Subcutaneous abdominal adipose tissue (tissue), 5 donors: Measurements from ENCODE around the gene CNIH2.
"Not testable (repeated sequence)": the region's sequence is repeated elsewhere in the genome, so short reads cannot be mapped to it uniquely, and the experiment has no call there.

Experiments used
- H3K27ac ChIP-seq: one replicate; pipeline ENCODE4 v1.7.0; 2013; ENCODE audit warnings: low read depth, mild to moderate bottlenecking, inconsistent platforms, low read length, moderate library complexity
- H3K27me3 ChIP-seq, 5 donors: one replicate each; pipeline ENCODE4 v1.7.0; 2013; ENCODE audit warnings: low read length in 5 of 5, inconsistent platforms in 1 of 5; ENCODE audit not compliant: control insufficient read depth in 5 of 5, insufficient read depth in 4 of 5
- H3K36me3 ChIP-seq, 5 donors: one replicate each; pipeline ENCODE4 v1.7.0; 2013; ENCODE audit warnings: low read length in 5 of 5; ENCODE audit not compliant: control insufficient read depth in 5 of 5, insufficient read depth in 5 of 5
- H3K4me1 ChIP-seq, 5 donors: one replicate each; pipeline ENCODE4 v1.7.0; 2013; ENCODE audit warnings: low read length in 5 of 5, mild to moderate bottlenecking in 3 of 5, moderate library complexity in 1 of 5; ENCODE audit not compliant: control insufficient read depth in 5 of 5, insufficient read depth in 5 of 5
- H3K4me3 ChIP-seq, 5 donors: one replicate each; pipeline ENCODE4 v1.7.0; 2013; ENCODE audit warnings: low read length in 5 of 5, low read depth in 1 of 5
- H3K9ac ChIP-seq, 5 donors: one replicate each; pipeline ENCODE4 v1.7.0; 2013; ENCODE audit warnings: low read length in 5 of 5, mild to moderate bottlenecking in 4 of 5, moderate library complexity in 3 of 5
- H3K9me3 ChIP-seq, 5 donors: one replicate each; pipeline ENCODE4 v1.7.0; 2013; ENCODE audit warnings: low read length in 5 of 5; ENCODE audit not compliant: control insufficient read depth in 5 of 5
- donor health status: healthy.
- donor health status: healthy.
- donor health status: healthy.
- donor health status: healthy.
- donor health status: healthy.

Gene CNIH2

DNA sequence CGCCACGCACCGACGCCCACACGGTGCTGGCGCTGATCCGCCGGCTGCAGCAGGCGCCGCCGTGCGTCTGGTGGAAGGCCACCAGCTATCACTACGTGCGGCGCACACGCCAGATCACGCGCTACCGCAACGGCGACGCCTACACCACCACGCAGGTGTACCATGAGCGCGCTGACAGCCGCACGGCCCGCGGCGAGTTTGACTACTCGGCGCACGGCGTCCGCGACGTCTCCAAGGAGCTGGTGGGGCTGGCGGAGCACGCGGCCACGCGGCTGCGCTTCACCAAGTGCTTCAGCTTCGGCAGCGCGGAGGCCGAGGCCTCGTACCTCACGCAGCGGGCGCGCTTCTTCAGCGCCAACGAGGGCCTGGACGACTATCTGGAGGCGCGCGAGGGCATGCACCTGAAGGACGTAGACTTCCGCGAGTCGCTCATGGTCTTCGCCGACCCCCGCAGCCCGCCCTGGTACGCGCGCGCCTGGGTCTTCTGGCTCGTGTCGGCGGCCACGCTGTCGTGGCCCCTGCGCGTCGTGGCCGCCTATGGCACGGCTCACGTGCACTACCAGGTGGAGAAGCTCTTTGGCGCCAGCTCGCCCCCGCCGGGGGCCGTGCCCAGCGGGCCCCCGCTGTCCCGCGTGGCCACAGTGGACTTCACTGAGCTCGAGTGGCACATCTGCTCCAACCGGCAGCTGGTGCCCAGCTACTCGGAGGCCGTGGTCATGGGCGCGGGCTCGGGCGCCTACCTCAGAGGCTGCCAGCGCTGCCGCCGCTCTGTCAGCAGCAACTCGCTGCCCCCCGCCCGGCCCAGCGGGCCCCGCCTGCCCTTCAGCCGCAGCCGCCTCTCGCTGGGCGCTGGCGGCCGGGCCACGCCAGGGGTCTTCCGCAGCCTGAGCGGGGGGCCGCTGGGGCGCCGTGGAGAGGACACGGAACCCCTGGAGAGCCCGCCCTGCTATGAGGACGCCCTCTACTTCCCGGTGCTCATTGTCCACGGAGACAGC, 16.9 kb downstream of the CNIH2 start:
- no peaks in the 10 kb centered on the region for H3K9me3 ChIP-seq
- no peaks in the 10 kb centered on the region for H3K36me3 ChIP-seq
- H3K4me3 ChIP-seq = no peak overlapping the region
- peaks cover 27 to 46% (median 37%) of the 10 kb centered on the region in 5 donors for H3K27me3 ChIP-seq
- H3K9ac ChIP-seq = no peak overlapping the region
- H3K27ac ChIP-seq = no peak overlapping the region
- peaks cover 0 to 14% (median 7%) of the 10 kb centered on the region in 5 donors for H3K4me1 ChIP-seq

DNA sequence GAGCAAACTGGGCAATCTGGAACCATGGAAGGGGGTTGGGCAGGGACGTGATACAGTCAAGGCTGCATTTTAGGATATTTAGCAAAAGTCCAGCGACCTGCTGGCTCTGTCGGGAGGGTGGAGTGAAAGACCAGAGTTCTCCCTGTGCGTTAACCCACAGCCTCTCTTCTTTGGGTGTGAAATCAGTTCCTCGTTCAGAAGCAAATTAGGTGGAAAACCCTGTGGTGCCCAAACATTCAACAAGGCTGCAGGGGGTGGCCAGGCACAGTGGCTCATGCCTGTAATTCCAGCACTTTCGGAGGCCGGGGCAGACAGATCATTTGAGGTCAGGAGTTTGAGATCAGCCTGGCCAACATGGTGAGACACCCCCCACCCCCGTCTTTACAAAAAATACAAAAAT, 19.6 kb downstream of the CNIH2 start:
- Histone ChIP-seq H3K4me1 (no peaks in the 10 kb centered on the region), H3K27ac (no peak overlapping the region), H3K36me3 (no peaks in the 10 kb centered on the region), H3K4me3 (no peak overlapping the region), H3K27me3 (peaks cover 17 to 33% (median 24%) of the 10 kb centered on the region in 5 donors), H3K9me3 (no peaks in the 10 kb centered on the region), H3K9ac (no peak overlapping the region)

DNA sequence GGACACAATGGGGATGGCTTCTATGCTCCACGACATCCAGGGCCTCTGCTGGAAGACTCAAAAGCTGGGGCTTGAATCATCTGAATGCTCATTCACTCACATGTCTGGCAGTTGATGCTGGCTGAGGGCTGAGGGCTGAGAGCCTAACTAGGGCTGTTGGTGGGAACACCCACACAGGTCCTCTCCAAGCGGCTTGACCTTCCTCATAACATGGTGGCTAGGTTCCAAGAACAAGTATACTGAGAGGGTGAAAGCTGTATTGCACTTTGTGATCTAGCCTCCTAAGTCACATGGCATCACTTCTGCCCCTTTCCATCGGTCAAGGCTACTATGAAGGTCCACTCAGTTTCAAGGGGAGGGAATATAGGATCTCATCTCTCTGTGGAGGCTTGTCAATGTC, 21.2 kb downstream of the CNIH2 start:
- H3K4me1 ChIP-seq = no peaks in the 10 kb centered on the region
- H3K27me3 ChIP-seq = peaks cover 3 to 18% (median 9%) of the 10 kb centered on the region in 5 donors
- no peak overlapping the region for H3K9ac ChIP-seq
- no peaks in the 10 kb centered on the region for H3K9me3 ChIP-seq
- no peak overlapping the region for H3K4me3 ChIP-seq
- H3K36me3 ChIP-seq = no peaks in the 10 kb centered on the region
- H3K27ac ChIP-seq = no peak overlapping the region

DNA sequence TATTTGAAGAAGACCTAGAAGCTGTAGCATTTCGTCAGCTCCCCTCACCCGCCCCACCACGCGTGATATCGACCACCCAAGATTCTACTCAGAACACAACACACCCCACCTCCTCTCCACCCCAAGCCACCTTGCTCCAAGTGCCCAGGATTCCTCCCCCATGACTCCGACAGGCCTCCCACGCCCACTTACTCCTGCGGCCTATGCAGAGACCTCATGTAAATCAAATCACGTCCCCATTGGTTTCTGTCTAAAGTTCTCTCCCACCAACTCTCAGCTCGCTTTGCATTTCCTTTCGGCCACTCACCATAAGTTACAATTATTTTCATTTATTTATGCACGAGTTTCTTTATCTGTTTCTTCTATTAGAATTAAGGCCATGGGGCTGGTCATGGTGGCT, 24.7 kb downstream of the CNIH2 start:
- H3K36me3 ChIP-seq = no peaks in the 10 kb centered on the region

DNA sequence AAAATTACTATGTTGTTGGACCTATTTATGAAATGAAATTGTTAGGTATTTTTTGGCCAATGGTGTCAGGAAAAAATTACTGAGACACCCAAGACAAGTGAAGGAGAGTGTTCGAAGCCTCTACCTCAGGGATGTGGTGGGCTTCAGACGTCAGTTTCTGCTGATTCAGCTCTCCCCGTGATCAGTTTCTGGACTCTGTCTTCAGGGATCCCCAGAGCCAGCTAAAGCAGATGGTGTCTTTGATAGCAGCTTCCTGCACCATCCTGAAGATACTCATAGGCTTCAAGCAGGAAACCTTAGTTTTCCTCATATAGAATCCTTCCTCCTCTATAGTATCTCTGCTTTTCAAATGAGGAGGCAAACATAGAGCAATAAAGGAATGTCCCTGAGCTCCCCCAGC, 31.5 kb downstream of the CNIH2 start:
- no peak overlapping the region for H3K27ac ChIP-seq
- no peak overlapping the region for H3K9ac ChIP-seq
- no peak overlapping the region for H3K4me3 ChIP-seq
- no peaks in the 10 kb centered on the region for H3K9me3 ChIP-seq
- no peaks in the 10 kb centered on the region for H3K36me3 ChIP-seq
- no peaks in the 10 kb centered on the region for H3K27me3 ChIP-seq
- peaks cover 1 to 27% (median 23%) of the 10 kb centered on the region in 5 donors for H3K4me1 ChIP-seq

More for the DNA sequence above, 24.7 kb downstream of the CNIH2 start:
- H3K9me3 ChIP-seq = no peaks in the 10 kb centered on the region
- H3K4me1 ChIP-seq = no peaks in the 10 kb centered on the region
- H3K9ac ChIP-seq = no peak overlapping the region
- no peak overlapping the region for H3K27ac ChIP-seq
- H3K27me3 ChIP-seq = no peaks in the 10 kb centered on the region
- H3K4me3 ChIP-seq = no peak overlapping the region

DNA sequence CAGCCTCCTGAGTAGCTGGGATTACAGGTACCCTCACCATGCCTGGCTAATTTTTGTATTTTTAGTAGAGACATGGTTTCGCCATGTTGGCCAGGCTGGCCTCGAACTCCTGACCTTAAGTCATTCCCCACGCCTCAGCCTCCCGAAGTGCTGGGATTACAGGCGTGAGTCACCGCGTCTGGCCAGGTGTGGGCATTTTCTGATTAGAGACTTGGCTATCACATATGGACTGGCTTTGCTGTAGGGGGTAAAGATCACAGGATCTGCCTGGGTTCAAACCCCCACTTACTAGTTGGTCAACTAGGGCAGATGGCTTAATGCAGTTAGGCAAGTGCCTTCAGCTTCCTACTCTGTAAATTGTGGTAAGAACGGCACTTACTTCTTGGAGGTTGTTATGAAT, 32.3 kb downstream of the CNIH2 start:
- Histone ChIP-seq H3K9me3 (no peaks in the 10 kb centered on the region), H3K36me3 (no peaks in the 10 kb centered on the region), H3K4me3 (no peak overlapping the region), H3K4me1 (peaks cover 3 to 36% (median 31%) of the 10 kb centered on the region in 5 donors), H3K9ac (no peak overlapping the region), H3K27ac (no peak overlapping the region), H3K27me3 (no peaks in the 10 kb centered on the region)

DNA sequence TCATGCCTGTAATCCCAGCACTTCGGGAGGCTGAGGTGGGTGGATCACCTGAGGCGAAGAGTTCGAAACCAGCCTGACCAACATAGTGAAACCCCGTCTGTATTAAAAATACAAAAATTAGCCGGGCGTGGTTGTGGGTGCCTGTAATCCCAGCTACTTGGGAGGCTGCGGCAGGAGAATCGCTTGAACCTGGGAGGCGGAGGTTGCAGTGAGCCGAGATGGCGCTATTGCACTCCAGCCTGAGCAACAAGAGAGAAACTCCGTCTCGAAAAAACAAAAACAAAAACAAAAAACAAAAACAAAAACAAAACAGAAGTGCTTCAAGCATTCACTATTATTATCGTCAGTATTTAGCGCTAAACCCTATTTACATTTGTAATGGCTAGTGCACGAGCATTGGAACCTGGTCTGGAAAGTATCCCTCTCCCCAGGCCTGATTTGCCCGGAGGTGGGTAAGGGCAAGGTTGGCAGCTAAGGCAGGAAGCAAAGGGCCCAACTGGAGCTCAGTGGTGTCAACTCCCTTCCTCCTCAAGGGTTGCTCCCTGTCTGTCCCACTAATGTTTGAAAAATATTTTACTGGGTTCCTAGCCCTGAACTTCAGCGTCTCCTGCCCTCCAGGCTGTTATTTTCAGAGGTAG, 32.9 kb downstream of the CNIH2 start:
- H3K4me3 ChIP-seq, H3K9me3 ChIP-seq, H3K27ac ChIP-seq, H3K36me3 ChIP-seq, H3K27me3 ChIP-seq: not testable (repeated sequence)
- peaks cover 3 to 42% (median 37%) of the 10 kb centered on the region in 5 donors for H3K4me1 ChIP-seq
- peak overlapping the region in 1 of 5 donors; percentile 14 for H3K9ac ChIP-seq

DNA sequence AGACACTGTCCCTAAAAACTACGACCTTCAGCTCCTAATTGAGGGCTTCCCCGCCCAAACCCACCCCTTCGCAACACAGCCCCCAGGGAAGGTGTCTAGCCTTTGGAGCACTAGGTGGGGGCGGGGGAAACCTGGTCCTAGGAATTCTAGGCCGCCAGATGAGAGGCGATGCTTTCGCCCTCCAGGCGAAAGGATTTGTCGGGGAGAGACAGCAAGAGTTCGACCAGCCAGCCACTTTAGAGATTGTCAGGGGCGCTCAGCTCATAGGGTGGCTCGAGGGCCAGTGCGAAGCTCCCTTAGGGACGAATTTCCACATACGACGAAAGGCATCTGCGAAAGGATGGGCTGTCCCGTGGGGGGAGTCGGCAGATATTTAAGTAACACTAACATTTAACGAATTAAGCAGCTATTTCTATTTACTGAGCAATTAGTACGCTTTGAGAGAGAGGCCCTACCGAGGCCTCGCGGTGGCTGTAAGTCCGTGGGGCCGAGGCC, 33.5 kb downstream of the CNIH2 start:
- peak overlapping the region; percentile 72 for H3K27ac ChIP-seq
- peak overlapping the region in 4 of 5 donors; percentile 57 to 64 (median 58) for H3K9ac ChIP-seq
- H3K27me3 ChIP-seq = no peaks in the 10 kb centered on the region
- H3K9me3 ChIP-seq = no peaks in the 10 kb centered on the region
- H3K36me3 ChIP-seq = no peaks in the 10 kb centered on the region
- H3K4me3 ChIP-seq = peak overlapping the region in 3 of 5 donors; percentile 74 to 75 (median 75)
- H3K4me1 ChIP-seq = peaks cover 3 to 48% (median 43%) of the 10 kb centered on the region in 5 donors

DNA sequence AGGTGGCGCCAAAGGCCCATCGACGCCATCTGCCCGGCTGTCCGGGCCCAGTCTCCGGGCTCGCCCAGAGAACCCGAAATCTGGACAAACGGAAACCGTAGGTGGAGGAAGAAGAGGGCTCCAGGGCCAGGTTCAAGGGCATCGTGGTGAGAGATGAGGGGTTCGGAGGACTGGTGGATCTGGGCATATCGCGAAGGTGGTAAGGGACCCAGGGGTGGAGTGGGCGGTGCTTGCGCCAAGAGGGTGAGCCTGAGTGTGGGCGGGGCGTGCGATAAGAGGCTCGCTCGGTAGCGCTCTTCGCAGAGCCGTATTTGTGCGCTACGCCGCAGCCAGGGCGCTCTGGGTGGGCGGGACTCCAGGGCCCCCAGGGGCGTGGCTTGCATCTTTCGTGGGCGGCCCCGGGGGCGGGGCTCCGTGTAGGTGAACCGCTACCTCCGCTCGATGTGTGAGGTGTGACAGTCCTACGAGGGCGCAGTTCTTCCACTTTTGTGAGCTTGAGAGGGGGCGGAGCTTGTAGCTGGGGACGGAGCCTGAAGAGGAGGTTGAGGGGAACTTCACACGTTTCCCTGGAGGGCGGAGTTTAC, 34.1 kb downstream of the CNIH2 start:
- H3K4me1 ChIP-seq = peaks cover 3 to 51% (median 47%) of the 10 kb centered on the region in 5 donors
- H3K36me3 ChIP-seq = no peaks in the 10 kb centered on the region
- H3K27me3 ChIP-seq = no peaks in the 10 kb centered on the region
- peak overlapping the region; percentile 72 to 86 (median 75) for H3K4me3 ChIP-seq
- peak overlapping the region in 4 of 5 donors; percentile 58 to 79 (median 62) for H3K9ac ChIP-seq
- no peaks in the 10 kb centered on the region for H3K9me3 ChIP-seq
- H3K27ac ChIP-seq = peak overlapping the region; percentile 72
